GM21367 (cell line): ENCODE data around the gene DISP2.

Experiments used
- ATAC-seq: cut with Tn5 transposase; IDR thresholded peaks from one replicate; pipeline ENCODE4 v1.9.1; 2021; ENCODE audit not compliant: unreplicated experiment

Gene DISP2

DNA sequence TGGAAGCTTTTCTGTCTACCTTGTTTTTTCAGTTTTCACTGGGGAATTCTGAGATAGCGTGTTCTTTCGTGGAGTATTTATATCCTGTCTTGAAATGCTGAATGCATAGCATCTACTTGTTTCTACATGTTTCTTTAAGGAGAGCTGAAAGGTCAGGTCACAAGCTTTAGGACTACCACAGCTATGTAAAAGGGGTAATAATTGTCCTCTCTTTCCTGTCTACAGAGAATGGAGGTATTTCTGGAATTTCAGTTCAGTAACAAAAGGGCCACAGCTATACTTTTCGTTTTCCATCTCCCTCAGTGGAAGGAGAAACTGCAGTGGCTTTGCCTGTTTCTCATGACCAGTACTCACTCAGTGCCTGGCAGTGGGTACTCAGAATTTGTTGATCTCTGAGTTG is 29.8 kb upstream of the DISP2 start:
- no peak for ATAC-seq

DNA sequence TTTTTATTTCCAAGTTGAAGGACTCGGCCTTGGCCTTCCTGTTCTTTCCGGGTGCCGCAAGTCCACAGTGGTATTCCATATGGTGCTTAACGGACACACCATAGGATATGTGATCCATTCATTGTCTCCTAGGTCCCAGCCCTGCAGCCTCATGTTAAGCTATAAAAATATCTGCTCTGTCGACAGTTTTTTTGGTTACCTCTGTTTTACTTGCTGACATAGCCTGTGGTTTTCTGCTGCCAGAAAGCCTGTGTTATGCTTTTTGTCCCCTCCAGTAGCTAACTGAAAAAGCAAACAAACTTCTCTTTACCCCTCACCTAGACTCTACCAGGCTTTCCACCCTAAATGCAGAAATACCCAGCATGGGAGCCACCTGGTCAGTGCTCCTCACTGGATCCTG is 29.3 kb upstream of the DISP2 start:
- no peak for ATAC-seq

DNA sequence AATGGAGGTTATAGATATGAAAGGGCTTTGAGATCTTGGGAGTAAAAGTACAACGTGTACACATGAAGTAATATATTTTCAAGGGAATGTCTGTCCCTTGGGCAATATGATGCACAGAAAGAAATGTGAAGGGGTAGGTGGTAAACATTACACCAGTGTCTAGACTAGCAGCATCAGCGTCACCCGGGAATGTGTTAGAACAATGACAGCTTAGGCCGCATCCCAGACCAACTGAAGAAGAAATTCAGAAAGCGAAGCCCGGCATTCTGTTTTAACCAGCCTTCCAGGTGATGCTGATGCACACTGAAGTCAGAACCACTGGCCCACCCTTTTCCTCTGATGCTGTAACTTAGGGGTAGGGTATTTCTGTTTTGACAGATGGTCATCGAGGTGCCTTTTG is 28.2 kb upstream of the DISP2 start:
- no peak for ATAC-seq

DNA sequence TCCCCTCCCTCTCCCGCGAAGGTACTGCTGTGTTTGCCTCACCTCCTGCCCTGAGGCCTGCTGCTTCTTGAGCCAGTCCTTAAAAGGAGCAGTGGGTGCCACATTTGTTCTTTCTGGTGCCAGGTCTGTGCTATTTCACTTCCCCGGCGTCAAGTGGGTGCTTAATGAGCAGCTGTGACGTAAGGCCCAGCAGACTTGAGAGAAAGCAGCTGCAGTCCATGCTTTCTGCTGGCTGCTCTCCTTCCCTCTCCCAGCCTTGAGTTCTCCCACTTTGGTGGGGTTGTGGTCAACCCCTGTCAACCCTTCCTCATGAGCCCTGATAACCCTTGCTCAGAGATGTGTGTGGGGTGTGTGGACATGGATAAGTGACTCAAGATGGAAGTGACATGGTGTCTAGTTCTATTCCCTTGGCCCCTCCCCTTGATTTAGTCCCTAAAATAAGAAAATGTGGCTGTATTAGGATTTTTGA is 27.6 kb upstream of the DISP2 start:
- no peak for ATAC-seq

DNA sequence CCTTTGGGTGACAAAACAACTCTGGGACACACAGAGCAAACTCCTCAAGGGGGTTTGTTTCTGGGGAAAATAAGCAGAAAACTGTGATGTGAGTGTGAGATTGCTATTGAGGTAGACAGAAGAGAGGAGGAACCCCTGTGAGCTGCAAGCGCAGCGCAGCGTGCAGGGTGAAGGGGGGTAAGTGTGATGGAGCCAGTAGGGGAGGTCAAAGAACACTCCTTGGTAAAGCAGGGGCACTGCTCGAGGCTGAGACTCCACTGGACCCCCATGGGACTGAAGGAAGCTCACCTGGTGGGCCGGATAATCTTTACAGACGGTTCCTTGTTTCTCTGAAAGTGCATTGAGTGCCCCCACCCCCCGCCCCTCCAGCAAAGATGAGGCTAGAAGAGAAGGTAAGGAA is 27.0 kb upstream of the DISP2 start:
- no peak for ATAC-seq

DNA sequence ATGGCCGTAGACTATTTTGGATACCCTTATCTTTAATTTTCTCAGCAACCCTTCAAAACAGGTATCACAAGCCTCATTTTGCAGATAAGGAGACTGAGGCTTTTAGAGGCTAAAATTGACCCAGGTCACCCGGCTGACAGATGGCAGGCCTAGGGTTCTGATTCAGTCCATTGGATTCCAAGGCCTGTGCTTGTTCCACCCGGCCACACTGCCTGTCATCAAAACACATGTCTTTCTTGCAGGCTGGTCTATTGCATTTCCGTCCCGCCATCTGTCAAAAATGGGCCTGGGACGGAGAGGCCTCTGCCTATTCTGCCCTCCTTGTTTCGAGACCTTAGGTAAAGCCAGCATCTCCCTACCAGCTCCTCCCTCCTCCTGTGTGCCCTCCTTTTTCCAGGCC is 26.4 kb upstream of the DISP2 start:
- no peak for ATAC-seq

DNA sequence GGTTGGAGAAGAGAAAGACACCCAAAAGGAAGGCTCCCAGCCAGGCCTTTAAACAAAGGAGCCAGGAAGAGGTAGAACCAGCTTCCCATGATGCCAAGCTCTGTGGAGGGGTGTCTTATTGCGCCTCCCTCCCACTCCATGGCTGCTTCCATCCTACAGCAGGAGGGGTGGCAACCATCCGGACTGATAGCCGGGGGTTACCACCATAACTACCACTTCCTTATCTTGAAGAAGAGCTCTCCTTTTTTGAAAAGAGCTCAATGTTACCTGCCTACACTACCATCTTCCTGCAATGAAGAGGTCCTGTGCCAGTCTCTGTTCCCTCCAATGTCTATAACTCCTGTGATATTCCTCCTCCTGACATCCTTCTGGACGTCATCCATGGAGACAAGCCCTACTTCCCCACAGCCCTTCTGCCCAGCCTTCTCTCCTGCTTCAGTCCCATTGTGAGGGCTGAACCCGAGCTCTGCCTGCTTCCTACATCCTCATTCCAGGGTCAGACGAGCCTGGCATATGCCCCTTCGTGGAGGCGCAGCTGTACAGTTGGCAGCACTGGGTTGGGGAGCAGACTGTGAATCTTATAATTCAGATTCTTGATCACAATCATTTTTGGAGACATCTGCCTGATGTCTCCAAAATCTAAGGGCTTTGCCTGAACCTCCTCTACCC is 25.8 kb upstream of the DISP2 start:
- ATAC-seq: no peak

DNA sequence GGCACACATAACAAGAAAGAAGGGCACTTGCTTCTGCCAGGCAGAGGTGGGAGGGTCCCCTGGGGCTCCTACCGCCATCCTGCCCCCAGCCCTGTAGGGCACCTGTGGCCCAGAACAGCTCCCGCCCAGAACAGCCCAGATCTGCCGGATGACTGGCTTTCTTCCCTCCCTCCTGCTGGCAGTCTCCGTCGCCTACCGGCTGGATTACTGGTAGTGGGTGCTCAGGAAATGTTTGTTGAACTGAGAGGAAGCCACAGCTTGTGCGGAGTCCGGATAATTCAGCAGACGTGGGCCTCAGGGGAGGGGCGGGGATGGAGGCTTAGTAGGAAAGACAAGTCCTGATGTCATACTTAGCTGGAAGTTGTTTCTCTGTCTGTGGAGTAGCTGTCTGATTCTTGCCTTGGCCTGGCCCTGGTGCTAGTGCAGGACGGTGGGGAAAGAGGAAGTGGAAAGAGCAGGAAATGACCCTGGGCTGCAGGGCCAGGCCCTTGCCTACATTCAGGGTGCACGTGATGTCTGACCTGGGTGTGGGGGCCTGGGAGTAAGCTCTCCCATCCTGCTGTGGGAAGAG is 24.0 kb upstream of the DISP2 start:
- no peak for ATAC-seq

DNA sequence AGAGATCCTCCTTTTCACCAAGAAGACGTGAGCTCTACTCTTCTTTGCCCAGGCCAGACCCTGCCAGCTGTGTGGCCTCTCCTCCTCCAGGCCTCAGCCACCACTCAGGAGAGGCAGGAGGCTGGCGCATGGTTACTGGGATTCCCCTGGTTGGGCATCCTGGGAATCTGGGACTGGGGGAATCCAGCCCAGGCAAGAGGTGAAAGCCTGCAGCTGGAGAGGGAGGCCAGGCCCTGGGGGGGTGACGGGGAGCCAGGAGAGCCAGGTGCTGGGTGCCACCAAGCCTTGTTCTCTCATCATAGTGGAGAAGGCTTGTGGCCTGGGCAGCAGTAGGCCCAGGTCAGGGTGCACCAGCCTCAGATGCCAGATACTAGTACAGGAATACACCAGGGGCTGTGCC is 23.5 kb upstream of the DISP2 start:
- no peak for ATAC-seq

DNA sequence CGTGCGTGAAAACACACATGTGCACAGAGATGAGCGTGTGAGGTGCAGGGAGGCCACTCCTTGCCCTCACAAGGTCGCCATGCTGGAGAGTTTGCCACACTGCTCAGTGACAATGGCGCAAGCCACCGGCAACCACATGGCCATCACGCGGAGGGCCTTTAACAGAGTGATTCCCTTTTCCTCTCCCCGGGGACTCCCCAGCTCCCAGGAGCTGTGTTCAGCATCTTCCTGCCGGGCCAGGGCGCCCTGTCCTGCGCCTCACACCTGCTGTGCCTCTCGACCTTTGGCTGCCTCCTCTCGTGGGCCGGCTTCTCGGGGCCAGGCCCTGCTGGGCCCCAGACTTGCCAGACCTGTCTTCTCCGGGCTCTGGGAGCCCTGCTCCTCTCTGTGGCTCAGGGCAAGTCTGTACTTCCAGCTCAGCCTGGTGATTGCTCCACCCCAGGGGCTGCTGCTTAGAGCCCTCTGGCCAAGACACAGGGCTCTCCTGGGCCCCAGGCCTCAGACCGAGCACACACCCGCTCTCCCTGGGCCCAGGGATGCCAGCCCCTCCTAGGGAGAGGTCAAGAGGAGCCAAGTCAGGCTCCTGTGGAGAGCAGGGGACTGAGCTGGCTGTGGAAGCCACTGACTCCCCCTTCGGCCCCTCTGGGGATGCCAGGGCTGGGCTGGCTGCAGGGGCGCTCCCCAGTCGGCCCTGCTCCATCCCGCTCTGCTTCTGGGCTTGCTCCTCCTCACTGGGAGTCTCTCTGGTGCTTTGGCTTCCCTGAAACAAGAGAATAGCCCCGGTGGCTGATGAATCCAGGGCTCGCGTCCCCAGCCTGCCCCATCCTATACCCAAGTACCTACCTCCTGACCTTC is 22.9 kb upstream of the DISP2 start:
- ATAC-seq: no peak

DNA sequence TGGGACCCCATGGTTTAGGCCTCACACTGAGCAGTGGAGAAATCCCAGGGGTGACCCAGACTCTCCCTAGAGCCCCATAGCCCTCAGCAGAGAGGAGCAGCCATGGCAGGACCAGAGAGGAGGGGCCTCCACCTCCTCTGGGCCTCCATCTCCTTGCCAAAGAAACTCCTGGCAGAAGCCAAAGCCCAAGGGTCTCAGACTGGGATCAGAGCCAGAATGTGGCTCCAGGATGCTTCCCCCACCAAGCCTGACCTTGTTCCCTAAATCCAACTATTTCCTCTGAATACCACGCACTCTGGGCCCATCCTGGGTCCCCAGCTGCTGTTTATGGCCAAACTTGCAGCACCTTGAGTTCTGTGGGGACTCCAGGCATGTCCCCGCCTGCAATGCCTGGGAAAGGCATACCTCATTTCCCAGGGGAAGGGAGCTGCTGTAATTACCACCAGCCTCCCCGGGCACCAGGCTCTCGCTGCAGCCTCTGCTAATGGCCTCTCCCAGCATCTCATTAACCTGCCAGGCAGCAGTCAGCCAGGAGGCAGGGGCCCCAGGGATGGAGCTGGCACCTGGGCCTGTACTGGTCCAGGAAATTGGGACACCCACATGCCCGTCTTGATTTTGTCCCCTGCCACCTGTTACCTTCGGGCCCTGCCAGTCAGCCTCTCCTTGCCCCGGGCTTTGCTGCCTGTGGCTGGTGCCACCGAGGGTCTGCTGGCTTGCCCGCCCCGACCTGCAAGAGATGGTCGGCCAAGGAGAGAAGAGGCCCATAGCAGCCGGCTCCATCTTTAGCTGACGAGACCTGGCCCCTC is 21.9 kb upstream of the DISP2 start:
- ATAC-seq: no peak

DNA sequence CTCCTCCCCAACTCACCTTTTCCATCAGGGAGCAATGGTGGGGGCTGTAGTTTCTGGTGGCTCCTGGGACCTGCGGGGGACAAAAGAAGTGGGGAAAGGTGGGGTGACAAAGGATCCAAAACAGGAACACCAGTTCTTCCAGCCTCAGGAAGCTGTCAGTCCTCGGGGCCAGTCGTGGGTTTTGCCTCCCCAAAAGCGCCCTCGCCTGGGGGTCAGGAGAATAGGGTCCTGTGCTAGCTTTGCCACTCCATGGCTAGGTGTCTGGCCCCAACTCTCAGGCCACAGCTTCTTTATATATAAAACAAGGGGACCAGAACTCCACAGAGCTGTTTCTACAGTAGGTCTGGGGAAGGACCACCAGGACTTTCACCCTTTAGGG is 21.3 kb upstream of the DISP2 start:
- ATAC-seq: no peak

DNA sequence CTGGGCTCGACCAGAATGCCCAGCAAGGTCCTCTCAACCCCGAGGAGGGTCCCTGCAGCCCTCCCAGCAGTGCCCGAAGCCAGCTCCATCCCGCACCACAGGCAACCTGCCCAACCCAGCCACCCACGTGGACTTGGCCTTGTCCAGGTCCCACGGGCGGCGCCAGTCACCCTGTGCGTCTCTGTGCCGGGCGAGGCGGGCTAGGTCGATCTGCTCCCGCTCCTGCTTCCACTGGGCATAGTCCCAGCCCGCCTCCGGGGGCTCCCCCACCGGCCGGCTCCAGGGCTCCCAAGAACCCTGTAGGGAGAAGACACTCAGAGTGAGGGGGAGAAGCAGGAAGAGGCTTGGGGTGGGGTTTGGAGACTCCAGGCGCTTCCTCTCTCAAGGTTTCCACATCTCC is 20.4 kb upstream of the DISP2 start:
- ATAC-seq: no peak

DNA sequence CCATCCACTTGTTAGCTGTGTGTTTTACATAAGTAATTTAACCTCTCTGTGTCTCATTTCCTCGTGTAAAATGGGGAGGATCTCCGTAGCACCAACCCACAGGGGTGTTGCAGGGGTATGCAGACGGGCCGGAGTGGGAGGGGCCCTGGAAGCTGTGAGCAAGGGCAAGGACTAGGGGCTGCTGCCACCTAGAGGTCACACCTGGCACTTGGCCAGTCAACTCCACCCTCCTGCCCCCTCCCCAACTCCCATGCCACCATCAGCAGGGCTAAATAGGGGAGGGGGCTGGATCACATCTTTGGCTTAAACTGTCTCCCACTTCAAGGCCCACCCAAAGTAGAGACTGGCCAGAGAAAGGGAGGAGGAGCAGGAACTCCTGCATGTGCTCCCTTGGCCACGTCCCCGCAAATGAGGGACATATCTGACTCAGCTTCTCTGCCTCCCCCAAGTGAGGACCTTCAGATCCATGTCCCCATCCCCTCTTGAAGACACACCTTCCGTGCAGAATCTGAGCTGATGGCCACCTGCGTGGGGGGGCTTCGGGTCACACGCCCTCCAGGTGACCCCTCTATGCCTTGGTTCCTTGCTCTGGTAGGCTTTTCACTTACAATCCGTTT is 19.9 kb upstream of the DISP2 start:
- no peak for ATAC-seq

DNA sequence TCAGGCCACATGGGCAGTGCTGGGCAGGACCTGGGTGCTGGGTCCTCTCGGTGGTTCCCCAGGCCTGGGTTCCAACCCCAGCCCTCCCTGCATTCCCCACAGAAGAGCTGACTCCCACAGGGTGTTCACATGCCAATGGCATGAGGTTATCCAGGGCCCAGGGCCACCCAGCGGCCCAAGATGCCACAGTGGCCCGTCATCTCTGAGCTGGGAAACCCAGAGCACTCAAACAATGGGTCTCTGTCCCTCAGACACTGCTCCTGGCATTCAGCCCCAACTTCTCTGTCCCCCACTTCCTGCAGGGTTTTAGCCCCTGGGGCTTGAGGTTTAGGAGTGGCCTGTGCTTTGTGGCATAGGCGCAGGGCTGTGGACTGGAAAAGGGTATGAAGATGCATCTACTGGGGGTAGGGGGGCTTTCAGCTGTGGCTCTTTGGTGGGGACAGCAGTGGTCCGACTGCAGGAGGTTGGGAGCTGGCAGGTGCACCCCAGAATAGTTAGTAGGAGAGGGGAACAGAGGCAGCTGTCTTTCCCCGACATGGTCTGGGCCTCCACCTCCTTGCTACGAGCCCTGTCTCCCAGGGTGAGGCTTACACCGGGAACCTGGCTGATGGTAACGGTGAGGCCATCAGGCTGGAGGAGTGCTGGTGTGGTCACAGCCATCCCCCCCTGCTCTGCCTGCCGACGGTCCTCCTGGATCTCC is 18.9 kb upstream of the DISP2 start:
- ATAC-seq: no peak

DNA sequence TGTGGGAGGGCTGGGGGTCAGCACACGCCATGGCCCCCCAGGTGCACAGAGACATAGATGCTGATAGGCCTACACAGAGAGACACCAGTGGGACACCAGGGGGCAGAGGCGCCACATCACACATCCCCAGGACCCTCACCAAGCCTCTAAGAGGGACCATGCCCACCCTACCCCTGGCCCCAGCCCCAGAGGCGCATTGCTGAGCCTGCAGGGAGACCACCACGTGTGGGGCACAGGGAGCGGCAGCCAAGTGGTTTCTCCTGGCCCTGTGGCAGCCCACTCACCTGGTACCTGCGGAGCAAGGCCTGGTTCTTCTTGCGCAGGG is 18.4 kb upstream of the DISP2 start:
- ATAC-seq: no peak

DNA sequence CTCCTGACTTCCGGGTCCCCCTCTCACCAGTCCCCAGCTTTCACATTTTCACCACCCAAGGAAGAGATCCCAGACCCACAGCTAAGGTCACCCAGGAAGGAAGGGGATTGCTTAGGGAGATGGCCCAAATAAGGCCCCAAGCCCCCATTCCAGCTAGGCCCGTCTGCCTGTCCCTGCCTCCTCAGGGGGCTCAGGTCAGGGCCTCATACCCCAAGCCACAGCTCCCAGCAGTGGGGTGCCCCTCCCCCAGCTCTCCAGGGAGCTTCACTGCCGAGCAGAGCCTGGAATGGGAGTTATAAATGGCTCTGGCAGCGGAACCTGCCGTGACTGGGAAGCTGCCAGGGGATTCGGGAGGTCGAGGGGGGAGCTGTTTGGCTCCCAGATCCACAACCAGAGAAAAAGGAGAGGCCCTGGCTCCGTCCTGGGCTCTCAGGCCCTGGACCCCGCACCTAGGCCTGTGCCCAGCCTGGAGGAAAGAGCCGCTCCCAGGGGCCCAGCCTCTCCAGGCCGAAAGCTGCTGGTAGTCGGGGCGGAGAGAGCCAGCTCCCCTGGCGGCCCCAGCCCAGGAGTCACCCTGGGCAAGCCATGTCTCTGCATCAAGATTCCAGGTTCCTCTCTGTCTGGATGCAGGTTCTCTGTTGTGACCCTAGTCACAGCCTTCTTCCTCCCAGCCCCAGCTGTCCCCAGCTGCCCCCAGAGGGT is 17.8 kb upstream of the DISP2 start:
- no peak for ATAC-seq

DNA sequence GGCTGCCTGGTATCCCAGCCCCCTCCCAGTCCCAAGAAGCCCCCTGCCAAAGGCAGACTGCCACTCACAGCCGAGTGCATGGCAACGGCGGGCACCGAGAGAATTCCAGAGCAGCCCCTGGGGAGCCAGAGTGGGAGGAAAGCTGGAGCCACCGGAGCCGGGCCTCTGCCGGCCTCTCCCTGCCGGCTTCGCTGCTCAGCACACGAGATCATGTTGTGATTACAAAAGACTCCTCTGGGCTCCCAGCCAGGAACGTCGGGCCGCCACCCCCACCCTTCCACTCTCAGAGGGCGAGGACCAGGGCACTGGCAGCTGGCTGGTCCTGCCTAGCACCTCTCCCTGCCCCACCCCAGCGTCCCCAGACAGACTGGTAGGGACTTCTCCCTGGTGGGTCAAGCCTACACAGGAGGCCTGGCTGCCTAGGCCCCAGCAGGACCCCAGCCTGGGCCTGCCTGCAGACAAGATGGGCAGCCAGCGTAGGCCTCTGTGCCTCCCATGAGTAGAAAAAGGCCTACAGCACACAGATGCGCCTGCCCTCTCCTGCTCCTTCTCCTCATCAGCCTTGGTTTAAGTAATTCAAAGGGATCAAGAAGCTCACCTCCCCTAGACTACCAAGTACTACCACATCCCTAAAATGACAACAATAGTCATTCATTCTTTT is 17.1 kb upstream of the DISP2 start, which contains the start of gene CCDC9B:
CCDC9B (minus strand) TSS at position 200 of the 661 bp plus-strand sequence; CDS start at position 80, 120 bp downstream.
- ATAC-seq: no peak
